H1 (cell line): ENCODE measurements around the gene TCF7L1. TPM values are rescaled to one million over a fixed set of nuclear protein-coding genes. Genes with fewer than 3 reads are reported as not detected.

ENCODE experiments used
- CTCF ChIA-PET: fragments of 300-600 bp; sonication (Branson Sonifier 250); formaldehyde crosslinking; loops from one replicate; lab custom pipeline; 2021; ENCODE audit not compliant: partially characterized antibody; lab: Charles Lee
- POLR2A ChIA-PET: fragments of 300-600 bp; sonication (Branson Sonifier 250); formaldehyde crosslinking; loops from one replicate; lab custom pipeline; 2021; ENCODE audit warnings: inconsistent platforms; ENCODE audit not compliant: partially characterized antibody; lab: Charles Lee
- DNase-seq, 2 experiments: peaks; one replicate each; pipeline versions ENCODE4 v3.0.0 to v3.0.0-alpha.2; 2010 to 2022; ENCODE audit warnings: low spot score in 2 of 2, low read depth in 1 of 2, mixed read lengths in 1 of 2
- FAIRE-seq: peaks from 2 replicates; lab custom pipeline; 2011; peaks lifted over from hg19 to GRCh38; lab: Jason Lieb, UNC
- H2AFZ ChIP-seq: 2 replicates; pipeline ENCODE4 v1.8.1; 2012; ENCODE audit warnings: low read length, inconsistent platforms
- H2AK5ac ChIP-seq: 2 replicates; pipeline ENCODE4 v1.6.1; 2013; ENCODE audit warnings: low read depth, low read length
- H2BK120ac ChIP-seq: replicated peaks from 2 replicates; pipeline ENCODE3; 2013; ENCODE audit warnings: low read depth, low read length, inconsistent platforms
- H2BK12ac ChIP-seq: 2 replicates; pipeline ENCODE4 v1.6.1; 2013; ENCODE audit warnings: low read depth, low read length
- H2BK15ac ChIP-seq: 2 replicates; pipeline ENCODE4 v1.6.1; 2013; ENCODE audit warnings: low read length
- H2BK20ac ChIP-seq: 2 replicates; pipeline ENCODE4 v1.6.1; 2013; ENCODE audit warnings: low read length
- H2BK5ac ChIP-seq: 2 replicates; pipeline ENCODE4 v1.6.1; 2013; ENCODE audit warnings: low read depth, low read length
- H3K14ac ChIP-seq: 2 replicates; pipeline ENCODE4 v1.6.1; 2013; ENCODE audit warnings: inconsistent platforms; ENCODE audit not compliant: insufficient read length
- H3K18ac ChIP-seq: 2 replicates; pipeline ENCODE4 v1.6.1; 2013; ENCODE audit warnings: low read length; ENCODE audit errors: extremely low read depth
- H3K23ac ChIP-seq: 2 replicates; pipeline ENCODE4 v1.6.1; 2013; ENCODE audit warnings: inconsistent platforms; ENCODE audit not compliant: insufficient read length
- H3K23me2 ChIP-seq: 2 replicates; pipeline ENCODE4 v1.6.1; 2013; ENCODE audit warnings: low read depth, low read length
- H3K27ac ChIP-seq: 2 replicates; pipeline ENCODE4 v1.6.1; 2011; ENCODE audit warnings: low read depth, low read length, inconsistent platforms
- H3K27me3 ChIP-seq, 4 experiments: replicated peaks in 1 of 4; 1 replicate in 1 of 4; 2 replicates in 3 of 4; pipeline versions ENCODE4 v1.6.1 to v1.8.1; 2011 to 2013; ENCODE audit warnings: low read length in 3 of 4, mild to moderate bottlenecking in 3 of 4, inconsistent platforms in 2 of 4, mixed read lengths in 2 of 4, moderate library complexity in 1 of 4; ENCODE audit not compliant: control insufficient read depth in 3 of 4, insufficient read depth in 3 of 4; ENCODE audit errors: extremely low read depth in 1 of 4
- H3K36me3 ChIP-seq, 4 experiments: 2 replicates each; pipeline versions ENCODE4 v1.6.1 to v1.8.1; 2011 to 2013; ENCODE audit warnings: mild to moderate bottlenecking in 4 of 4, low read length in 3 of 4, moderate library complexity in 2 of 4, control low read depth in 1 of 4, inconsistent platforms in 1 of 4; ENCODE audit not compliant: insufficient read depth in 4 of 4, control insufficient read depth in 2 of 4
- H3K4ac ChIP-seq: replicated peaks from 2 replicates; pipeline ENCODE3; 2013; ENCODE audit warnings: low read length, low read depth, mixed read lengths, inconsistent platforms; ENCODE audit not compliant: insufficient read length
- H3K4me1 ChIP-seq, 4 experiments: replicated peaks in 1 of 4; 1 replicate in 1 of 4; 2 replicates in 3 of 4; pipeline versions ENCODE4 v1.6.1 to v1.8.1; 2011 to 2013; ENCODE audit warnings: low read length in 3 of 4, inconsistent platforms in 2 of 4, mixed read lengths in 1 of 4; ENCODE audit not compliant: insufficient read depth in 4 of 4, control insufficient read depth in 3 of 4
- H3K4me2 ChIP-seq, 2 experiments: 2 replicates each; pipeline versions ENCODE4 v1.6.1 to v1.8.1; 2011 to 2013; ENCODE audit warnings: low read depth in 2 of 2, low read length in 2 of 2, control low read depth in 1 of 2, inconsistent platforms in 1 of 2, mild to moderate bottlenecking in 1 of 2; ENCODE audit not compliant: insufficient read depth in 1 of 2
- H3K4me3 ChIP-seq, 4 experiments: fragments of 200-600, 300-600 bp in 1 of 4; sonication (generic), shearing (Covaris generic), sonication (Bioruptor Twin) in 1 of 4; 2 replicates each; pipeline versions ENCODE4 v1.5.1 to v1.8.1; 2011 to 2016; ENCODE audit warnings: low read length in 4 of 4, low read depth in 3 of 4, control low read depth in 2 of 4, inconsistent platforms in 2 of 4, mild to moderate bottlenecking in 2 of 4, mixed read lengths in 1 of 4, moderate library complexity in 1 of 4; ENCODE audit not compliant: insufficient read depth in 2 of 4; ENCODE audit errors: extremely low read depth in 1 of 4
- H3K56ac ChIP-seq: replicated peaks from 2 replicates; pipeline ENCODE3; 2013; ENCODE audit warnings: low read depth, mild to moderate bottlenecking, mixed read lengths, low read length, inconsistent platforms; ENCODE audit not compliant: insufficient read length
- H3K79me1 ChIP-seq: 2 replicates; pipeline ENCODE4 v1.6.1; 2013; ENCODE audit warnings: low read depth, low read length, control low read depth
- H3K79me2 ChIP-seq, 2 experiments: 2 replicates each; pipeline versions ENCODE4 v1.6.1 to v1.8.1; 2012 to 2013; ENCODE audit warnings: low read length in 2 of 2, mild to moderate bottlenecking in 2 of 2, inconsistent platforms in 1 of 2; ENCODE audit not compliant: insufficient read depth in 2 of 2, control insufficient read depth in 1 of 2
- H3K9ac ChIP-seq, 4 experiments: replicated peaks in 1 of 4; 1 replicate in 1 of 4; 2 replicates in 3 of 4; pipeline versions ENCODE4 v1.6.1 to v1.8.1; 2011 to 2013; ENCODE audit warnings: low read depth in 3 of 4, low read length in 3 of 4, control low read depth in 2 of 4, mild to moderate bottlenecking in 2 of 4, moderate library complexity in 2 of 4, inconsistent platforms in 1 of 4; ENCODE audit errors: extremely low read depth in 1 of 4
- H3K9me3 ChIP-seq, 2 experiments: 2 replicates each; pipeline versions ENCODE4 v1.6.1 to v1.8.1; 2012 to 2013; ENCODE audit warnings: mild to moderate bottlenecking in 2 of 2, moderate library complexity in 2 of 2, control low read depth in 1 of 2, inconsistent platforms in 1 of 2, low read depth in 1 of 2, low read length in 1 of 2, mixed read lengths in 1 of 2; ENCODE audit not compliant: insufficient read depth in 2 of 2
- H4K20me1 ChIP-seq, 2 experiments: replicated peaks in 1 of 2; 2 replicates each; pipeline versions ENCODE3 to v1.8.1; 2011 to 2013; ENCODE audit warnings: inconsistent platforms in 2 of 2, low read length in 2 of 2, mild to moderate bottlenecking in 1 of 2; ENCODE audit not compliant: insufficient read depth in 2 of 2, control insufficient read depth in 1 of 2
- H4K5ac ChIP-seq: 2 replicates; pipeline ENCODE4 v1.6.1; 2013; ENCODE audit warnings: low read length, low read depth, mixed read lengths, inconsistent platforms; ENCODE audit not compliant: insufficient read length
- H4K8ac ChIP-seq: 2 replicates; pipeline ENCODE4 v1.8.0; 2013; ENCODE audit warnings: mild to moderate bottlenecking, moderate library complexity, low read length, inconsistent platforms; ENCODE audit not compliant: insufficient read depth; ENCODE audit errors: extremely low read depth
- H4K91ac ChIP-seq: replicated peaks from 2 replicates; pipeline ENCODE3; 2013; ENCODE audit warnings: low read length, mixed read lengths, inconsistent platforms; ENCODE audit not compliant: insufficient read length
- BACH1 ChIP-seq: IDR thresholded peaks from 2 replicates; pipeline ENCODE4 v1.6.1; 2012; ENCODE audit warnings: low read length, improper control_type of control experiment
- BCL11A ChIP-seq, 2 experiments: IDR thresholded peaks; one replicate each; pipeline ENCODE4 v1.6.1; 2011; ENCODE audit warnings: low read depth in 2 of 2, low read length in 2 of 2, mild to moderate bottlenecking in 2 of 2
- CBX5 ChIP-seq: fragments of 300-800, 300-1000 bp; sonication (generic); IDR thresholded peaks from 2 replicates; pipeline ENCODE4 v1.7.1; 2016; ENCODE audit warnings: antibody characterized with exemption, low read length, low read depth
- CHD2 ChIP-seq: IDR thresholded peaks from 2 replicates; pipeline ENCODE4 v1.6.1; 2012; ENCODE audit warnings: low read length, improper control_type of control experiment
- CTBP2 ChIP-seq: IDR thresholded peaks from 2 replicates; pipeline ENCODE4 v1.7.0; 2011; ENCODE audit warnings: borderline replicate concordance, mild to moderate bottlenecking, moderate library complexity, mixed read lengths, low read length; ENCODE audit not compliant: insufficient read depth, insufficient read length
- HDAC2 ChIP-seq, 2 experiments: fragments of 300-600 bp in 1 of 2; sonication (generic) in 1 of 2; IDR thresholded peaks; 2 replicates each; pipeline ENCODE4 v1.6.1; 2011 to 2012; ENCODE audit warnings: low read depth in 2 of 2, low read length in 2 of 2, mild to moderate bottlenecking in 2 of 2, moderate library complexity in 2 of 2, borderline replicate concordance in 1 of 2, inconsistent platforms in 1 of 2
- HDAC6 ChIP-seq: IDR thresholded peaks from one replicate; pipeline ENCODE4 v1.7.1; 2012; ENCODE audit warnings: low read depth, mild to moderate bottlenecking, inconsistent platforms, low read length, moderate library complexity
- SP1 ChIP-seq: IDR thresholded peaks from 2 replicates; pipeline ENCODE4 v1.6.1; 2011; ENCODE audit warnings: low read depth, low read length
- TBP ChIP-seq: IDR thresholded peaks from 2 replicates; pipeline ENCODE4 v1.6.1; 2011; ENCODE audit warnings: low read depth, low read length, improper control_type of control experiment
- WGBS, 2 experiments: shearing (Covaris generic) in 1 of 2; methylation state at CpG; one replicate each; pipeline versions ENCODE4 v1.1.6 to v1.1.7; 2013 to 2015; ENCODE audit warnings: low lambda C conversion rate in 2 of 2, mixed read lengths in 2 of 2, inconsistent platforms in 1 of 2, low coverage in 1 of 2, missing lambda C conversion rate in 1 of 2; ENCODE audit not compliant: insufficient replicate concordance in 2 of 2, insufficient coverage in 1 of 2, insufficient read length in 1 of 2; ENCODE audit errors: extremely low coverage in 1 of 2, missing lambda C conversion rate in 1 of 2; 5-methylcytosine and 5-hydroxymethylcytosine counted together
- polyA plus RNA-seq, 7 experiments: library from polyadenylated mRNA; depleted of rRNA in 3 of 7; stranded (reverse) in 5 of 7; unstranded in 2 of 7; fragments of >200 nt in 5 of 7; fragments of 200-250 nt in 2 of 7; gene quantifications; 1 replicate in 5 of 7; 2 replicates in 1 of 7; 4 replicates in 1 of 7; pipeline versions ENCODE4 v1.2.1 to v1.2.3, GENCODE V29; 2011 to 2013; ENCODE audit warnings: missing spikeins in 2 of 7, mixed read lengths in 2 of 7
- total RNA-seq: library from RNA; stranded (reverse); fragmentation: NEBNext Ultra II Directional; extraction: Animal tissue kit (Norgen Biotek cat#: 25700); gene quantifications from 2 replicates; pipeline ENCODE4 v1.2.1, GENCODE V29; 2021

Gene TCF7L1
- total and polyA plus RNA-seq, 2 of the 8 experiments (the other 6 are each of a cell fraction or from before 2014, with no cell fraction given), result 27.5 to 108 TPM

DNA sequence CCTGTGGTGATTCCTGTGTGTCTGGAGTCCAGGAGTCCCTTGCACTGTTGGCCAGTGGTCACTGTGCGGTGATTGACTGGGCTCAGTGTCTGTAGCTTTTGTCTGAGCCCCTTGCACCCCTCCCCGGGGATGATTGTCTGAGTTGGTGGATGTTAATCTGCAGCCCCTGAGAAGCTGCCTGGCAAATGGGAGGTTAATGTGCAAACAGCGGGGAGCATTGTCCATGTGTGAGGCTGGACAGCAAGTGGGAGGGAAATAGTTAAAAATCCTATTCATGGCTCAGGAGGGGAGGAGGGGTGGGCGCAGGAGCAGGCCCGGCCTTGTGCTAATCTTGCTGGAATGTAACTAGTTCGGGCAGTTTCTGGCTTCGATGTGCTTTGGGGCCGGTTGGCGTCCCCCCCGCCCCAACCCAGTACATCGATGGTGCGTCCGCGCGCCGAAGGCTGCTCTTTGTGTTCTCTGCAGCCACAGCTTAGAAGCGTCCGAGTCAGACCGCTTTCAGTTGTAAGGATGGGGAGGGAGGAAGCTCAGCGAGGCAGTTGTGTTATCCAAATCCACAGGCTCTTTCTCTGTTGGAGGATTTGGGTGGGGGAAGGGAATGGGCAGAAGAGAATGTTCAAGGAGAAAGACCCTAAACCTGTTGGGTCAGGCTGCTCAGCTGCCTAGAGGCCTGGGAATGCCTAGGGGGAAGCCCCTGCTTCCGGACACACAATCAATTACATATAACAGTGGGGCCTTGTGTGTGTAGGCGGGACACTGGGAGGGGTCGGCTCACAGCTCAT is 122.8 kb downstream of the TCF7L1 start:
- Histone ChIP-seq H3K4ac (peak overlapping the region; percentile 83), H3K9ac (peak overlapping the region in 3 of 4 experiments; percentile 68 to 79 (median 76); a peak in 6 of 7 replicates), H2AK5ac (0 out of 2 replicates have a peak overlapping the region, but pooled peaks have one; percentile 18), H3K56ac (peak overlapping the region; percentile 43), H3K79me1 (peaks cover 4% of the 10 kb centered on the region; the same call in 1 of the 2 replicates), H3K18ac (peak overlapping the region; percentile 99), H2AFZ (no peak overlapping the region), H3K23me2 (peaks cover 6% of the 10 kb centered on the region; the same call in 1 of the 2 replicates), H2BK120ac (peak overlapping the region; percentile 81), H2BK12ac (peak overlapping the region; percentile 99), H3K9me3 (no peaks in the 10 kb centered on the region), H3K23ac (no peak overlapping the region), H3K27ac (peak overlapping the region; percentile 97), H4K20me1 (no peaks in the 10 kb centered on the region), H4K5ac (peak overlapping the region; percentile 46), H3K14ac (no peak overlapping the region), H3K79me2 (peaks cover 0 to 70% of the 10 kb centered on the region in 2 experiments; a peak in 3 of 4 replicates), H3K4me2 (peak overlapping the region; percentile 68 to 74), H3K4me1 (peaks cover 43 to 65% (median 57%) of the 10 kb centered on the region in 4 experiments), H2BK15ac (0 out of 2 replicates have a peak overlapping the region, but pooled peaks have one; percentile 48), H3K36me3 (no peaks in the 10 kb centered on the region), H4K91ac (peak overlapping the region; percentile 92), H2BK5ac (peak overlapping the region; percentile 96), H3K4me3 (peak overlapping the region; percentile 1 to 48 (median 30); a peak in 7 of 8 replicates), H4K8ac (peak overlapping the region; percentile 63; the same call in 1 of the 2 replicates), H3K27me3 (no peaks in the 10 kb centered on the region), H2BK20ac (peak overlapping the region; percentile 97)
- DNase-seq (peak in 1 of 2 experiments; percentile 81), FAIRE-seq (peak; percentile 91)
- CTCF ChIA-PET, result interaction anchor here (0.7 to 21.9 kb wide), 19 partner anchors 10 to 190 kb away, joined by 3 to 283 read pairs (median 5); partner anchors contain the start of gene TCF7L1
- POLR2A ChIA-PET, result interaction anchor here (0.7 to 6.7 kb wide), 34 partner anchors 8 to 319 kb away, joined by 3 to 60 read pairs (median 4); partner anchors contain the start of genes TCF7L1 and TGOLN2
- WGBS, 2 experiments, result 4% methylated on average over 23 of the region's 23 CpGs; no CpG with 5 or more reads in 1 of the 2 experiments
- TF ChIP-seq SP1, result peak; percentile 89
- peak; percentile 80 for TF ChIP-seq CTBP2
- peak; percentile 31 for TF ChIP-seq TBP
- TF ChIP-seq HDAC6, result no peak
- no peak for TF ChIP-seq CBX5
- TF ChIP-seq CHD2, result peak; percentile 49; the same call in 1 of the 2 replicates
- peak; percentile 39 to 75; a peak in 3 of 4 replicates for TF ChIP-seq HDAC2 (IDR thresholded peaks at IDR 0.05; ENCODE audit: borderline replicate concordance in 1 of 2, low read depth in 2 of 2, low read length in 2 of 2)
- peak; percentile 54 to 59 for TF ChIP-seq BCL11A (IDR thresholded peaks at IDR 0.05; ENCODE audit: low read depth in 2 of 2, low read length in 2 of 2)
- TF ChIP-seq BACH1, result no peak
